GM19452 (cell line): ENCODE results near the gene KLF15.
"Not testable (repeated sequence)": the region's sequence is repeated elsewhere in the genome, so short reads cannot be mapped to it uniquely, and the experiment has no call there.

Source experiments
- ATAC-seq: cut with Tn5 transposase; IDR thresholded peaks from one replicate; pipeline ENCODE4 v1.9.1; 2021; ENCODE audit not compliant: unreplicated experiment

The KLF15 gene

GRCh38 chr3:126347543-126348161 is 9.6 kb downstream of the KLF15 start:
- ATAC-seq = no peak

GRCh38 chr3:126346466-126346865 is 10.7 kb downstream of the KLF15 start:
- ATAC-seq = no peak

- no peak for ATAC-seq
Observed at GRCh38 chr3:126345641-126346460, 11.4 kb downstream of the KLF15 start.

- no peak for ATAC-seq
Observed at GRCh38 chr3:126345231-126345630, 12.0 kb downstream of the KLF15 start.

- ATAC-seq = no peak
Observed at GRCh38 chr3:126344380-126345041, 12.7 kb downstream of the KLF15 start.

GRCh38 chr3:126343649-126344035 is 13.6 kb downstream of the KLF15 start:
- no peak for ATAC-seq

GRCh38 chr3:126342991-126343648 is 14.1 kb downstream of the KLF15 start:
- ATAC-seq = no peak

- ATAC-seq = no peak
Observed at GRCh38 chr3:126342211-126342610, 15.0 kb downstream of the KLF15 start.

- ATAC-seq = no peak
Observed at GRCh38 chr3:126341755-126342150, 15.5 kb downstream of the KLF15 start.

- ATAC-seq = no peak
Observed at GRCh38 chr3:126340943-126341754, 16.1 kb downstream of the KLF15 start.

GRCh38 chr3:126340596-126340942 is 16.6 kb downstream of the KLF15 start:
- no peak for ATAC-seq

GRCh38 chr3:126340081-126340511 is 17.1 kb downstream of the KLF15 start:
- no peak for ATAC-seq

- no peak for ATAC-seq
Observed at GRCh38 chr3:126339466-126339865, 17.7 kb downstream of the KLF15 start.

- no peak for ATAC-seq
Observed at GRCh38 chr3:126338790-126339288, 18.4 kb downstream of the KLF15 start.

- no peak for ATAC-seq
Observed at GRCh38 chr3:126337980-126338651, 19.1 kb downstream of the KLF15 start.

GRCh38 chr3:126331812-126332336 is 25.3 kb downstream of the KLF15 start:
- ATAC-seq = not testable (repeated sequence)

- ATAC-seq = no peak
Observed at GRCh38 chr3:126329927-126330725, 27.1 kb downstream of the KLF15 start.

GRCh38 chr3:126326629-126327028 is 30.6 kb downstream of the KLF15 start:
- no peak for ATAC-seq
